NCI-H774 (cell line): ENCODE measurements around the gene LNP1.
A peak's percentile ranks its signal among the peaks of the same experiment; 100 is the strongest.

ENCODE experiments used
- DNase-seq: peaks from one replicate; lab custom pipeline; 2025; lab: John Stamatoyannopoulos, UW

Gene LNP1

GRCh38 chr3:100399341-100400071 lies 1.8 kb upstream of the LNP1 start:
- DNase-seq: no peak

- DNase-seq: no peak
Measured at GRCh38 chr3:100400419-100400779, 940 bp upstream of the LNP1 start.

- DNase-seq: no peak
Measured at GRCh38 chr3:100401674-100402041, 319 bp downstream of the LNP1 start.

GRCh38 chr3:100402256-100402655 lies 917 bp downstream of the LNP1 start:
- peak; percentile 13 for DNase-seq

GRCh38 chr3:100402891-100403290 lies 1.6 kb downstream of the LNP1 start:
- DNase-seq: no peak

GRCh38 chr3:100403362-100404249 lies 2.3 kb downstream of the LNP1 start:
- DNase-seq: no peak

- DNase-seq: no peak
Measured at GRCh38 chr3:100404250-100404548, 2.9 kb downstream of the LNP1 start.

GRCh38 chr3:100407164-100407563 lies 5.8 kb downstream of the LNP1 start:
- no peak for DNase-seq

GRCh38 chr3:100407977-100408532 lies 6.7 kb downstream of the LNP1 start:
- DNase-seq: no peak

- DNase-seq: no peak
Measured at GRCh38 chr3:100411091-100411982, 10.0 kb downstream of the LNP1 start.

GRCh38 chr3:100412912-100413590 lies 11.7 kb downstream of the LNP1 start:
- DNase-seq: no peak

- no peak for DNase-seq
Measured at GRCh38 chr3:100413613-100414012, 12.3 kb downstream of the LNP1 start.

- DNase-seq: no peak
Measured at GRCh38 chr3:100416176-100416575, 14.8 kb downstream of the LNP1 start.

GRCh38 chr3:100416863-100417262 lies 15.5 kb downstream of the LNP1 start:
- DNase-seq: no peak

GRCh38 chr3:100419406-100419805 lies 18.1 kb downstream of the LNP1 start:
- no peak for DNase-seq

GRCh38 chr3:100420885-100421284 lies 19.5 kb downstream of the LNP1 start:
- DNase-seq: no peak

GRCh38 chr3:100423611-100424010 lies 22.3 kb downstream of the LNP1 start:
- no peak for DNase-seq

- DNase-seq: no peak
Measured at GRCh38 chr3:100424261-100424660, 22.9 kb downstream of the LNP1 start.

GRCh38 chr3:100425316-100425715 lies 24.0 kb downstream of the LNP1 start:
- DNase-seq: no peak

- DNase-seq: no peak
Measured at GRCh38 chr3:100426067-100426682, 24.8 kb downstream of the LNP1 start.

GRCh38 chr3:100427699-100428098 lies 26.4 kb downstream of the LNP1 start:
- no peak for DNase-seq
